HEK293 (cell line): ENCODE results near the gene SF3A1.

ENCODE experiments used
- CTCF ChIA-PET: fragments of 350-600 bp; formaldehyde crosslinking; extraction: SDS; loops from one replicate; lab custom pipeline; 2021; ENCODE audit warnings: antibody characterized with exemption; lab: Yijun Ruan, JAX
- POLR2A ChIA-PET: fragments of 300-600 bp; formaldehyde crosslinking; extraction: SDS; loops from one replicate; lab custom pipeline; 2020; ENCODE audit warnings: antibody characterized with exemption, inconsistent platforms; lab: Yijun Ruan, JAX
- H3K27ac ChIP-seq: fragments of 200-500 bp; sonication (Bioruptor generic); 2 replicates; pipeline ENCODE4 v1.5.1; 2014; ENCODE audit warnings: low read depth, low read length, control low read depth, inconsistent platforms; ENCODE audit errors: extremely low read depth
- H3K36me3 ChIP-seq, 2 experiments: fragments of 200-500 bp in 1 of 2; sonication (Bioruptor generic) in 1 of 2; 1 replicate in 1 of 2; 2 replicates in 1 of 2; pipeline ENCODE4 v1.5.1; 2014 to 2017; ENCODE audit warnings: inconsistent platforms in 2 of 2, low read length in 2 of 2; ENCODE audit not compliant: control insufficient read depth in 2 of 2, insufficient read depth in 1 of 2
- H3K4me1 ChIP-seq: fragments of 200-500 bp; sonication (Bioruptor generic); 2 replicates; pipeline ENCODE4 v1.5.1; 2014; ENCODE audit warnings: mild to moderate bottlenecking, low read length, inconsistent platforms; ENCODE audit not compliant: control insufficient read depth, insufficient read depth
- H3K4me3 ChIP-seq: 2 replicates; pipeline ENCODE4 v1.5.1; 2011; ENCODE audit warnings: low read depth, mild to moderate bottlenecking, control low read depth, low read length, moderate library complexity
- H3K9me3 ChIP-seq: fragments of 200-500 bp; sonication (Bioruptor generic); 2 replicates; pipeline ENCODE4 v1.5.1; 2014; ENCODE audit warnings: low read depth, low read length, inconsistent platforms; ENCODE audit not compliant: control insufficient read depth, insufficient read depth
- GFI1B ChIP-seq: fragments of 450-650 bp; formaldehyde crosslinking; IDR thresholded peaks from 2 replicates; pipeline ENCODE4 v1.5.1; 2016; ENCODE audit warnings: missing biosample characterization, missing genetic modification characterization
- ZBTB20 ChIP-seq: fragments of 450-650 bp; formaldehyde crosslinking; IDR thresholded peaks from 2 replicates; pipeline ENCODE4 v1.5.1; 2016; ENCODE audit warnings: missing biosample characterization, missing genetic modification characterization
- ZFP37 ChIP-seq: fragments of 450-650 bp; formaldehyde crosslinking; IDR thresholded peaks from 2 replicates; pipeline ENCODE4 v1.5.1; 2016; ENCODE audit warnings: missing biosample characterization, missing genetic modification characterization
- ZIC2 ChIP-seq: fragments of 450-650 bp; formaldehyde crosslinking; IDR thresholded peaks from 2 replicates; pipeline ENCODE4 v1.5.1; 2016; ENCODE audit warnings: missing biosample characterization, missing genetic modification characterization
- ZNF114 ChIP-seq: fragments of 450-650 bp; formaldehyde crosslinking; IDR thresholded peaks from 2 replicates; pipeline ENCODE4 v1.5.0; 2017; ENCODE audit warnings: missing biosample characterization, missing genetic modification characterization
- ZNF19 ChIP-seq: fragments of 450-650 bp; formaldehyde crosslinking; IDR thresholded peaks from 2 replicates; pipeline ENCODE4; 2016; ENCODE audit warnings: missing biosample characterization, missing genetic modification characterization, low read depth
- ZNF202 ChIP-seq: fragments of 450-650 bp; formaldehyde crosslinking; IDR thresholded peaks from 2 replicates; pipeline ENCODE4 v1.5.1; 2016; ENCODE audit warnings: missing biosample characterization, missing genetic modification characterization, borderline replicate concordance
- ZNF23 ChIP-seq: fragments of 450-650 bp; formaldehyde crosslinking; IDR thresholded peaks from 2 replicates; pipeline ENCODE4 v1.5.1; 2016; ENCODE audit warnings: missing biosample characterization, missing genetic modification characterization, borderline replicate concordance
- ZNF501 ChIP-seq: fragments of 450-650 bp; formaldehyde crosslinking; IDR thresholded peaks from 2 replicates; pipeline ENCODE4 v1.5.1; 2016; ENCODE audit warnings: missing biosample characterization, missing genetic modification characterization
- ZNF529 ChIP-seq: fragments of 450-650 bp; formaldehyde crosslinking; IDR thresholded peaks from 2 replicates; pipeline ENCODE4 v1.5.1; 2017; ENCODE audit warnings: missing genetic modification characterization, missing biosample characterization; ENCODE audit not compliant: insufficient replicate concordance
- ZNF548 ChIP-seq: fragments of 450-650 bp; formaldehyde crosslinking; IDR thresholded peaks from 2 replicates; pipeline ENCODE4 v1.5.1; 2016; ENCODE audit warnings: missing biosample characterization, missing genetic modification characterization
- ZNF610 ChIP-seq: fragments of 450-650 bp; formaldehyde crosslinking; IDR thresholded peaks from 2 replicates; pipeline ENCODE4 v1.5.1; 2016; ENCODE audit warnings: missing biosample characterization, missing genetic modification characterization, borderline replicate concordance
- ZNF664 ChIP-seq: fragments of 450-650 bp; formaldehyde crosslinking; IDR thresholded peaks from 2 replicates; pipeline ENCODE4 v1.5.1; 2016; ENCODE audit warnings: missing biosample characterization, missing genetic modification characterization
- ZNF707 ChIP-seq: fragments of 450-650 bp; formaldehyde crosslinking; IDR thresholded peaks from 2 replicates; pipeline ENCODE4 v1.5.1; 2016; ENCODE audit warnings: missing biosample characterization, missing genetic modification characterization
- ZNF747 ChIP-seq: fragments of 450-650 bp; formaldehyde crosslinking; IDR thresholded peaks from 2 replicates; pipeline ENCODE4 v1.5.1; 2016; ENCODE audit warnings: missing biosample characterization, missing genetic modification characterization
- ZNF76 ChIP-seq: fragments of 450-650 bp; formaldehyde crosslinking; IDR thresholded peaks from 2 replicates; pipeline ENCODE4; 2016; ENCODE audit warnings: low read depth, missing biosample characterization, missing genetic modification characterization, borderline replicate concordance
- TF ChIP-seq, protein P1 (sequence below): fragments of 450-650 bp; formaldehyde crosslinking; IDR thresholded peaks from 2 replicates; pipeline ENCODE4 v1.5.1; 2016; ENCODE audit warnings: missing biosample characterization, missing genetic modification characterization
- TF ChIP-seq, protein P2 (sequence below): fragments of 450-650 bp; formaldehyde crosslinking; IDR thresholded peaks from 2 replicates; pipeline ENCODE4 v1.5.1; 2017; ENCODE audit warnings: missing biosample characterization, mild to moderate bottlenecking, missing genetic modification characterization, moderate library complexity
- TF ChIP-seq, protein P3 (sequence below): fragments of 450-650 bp; formaldehyde crosslinking; IDR thresholded peaks from 2 replicates; pipeline ENCODE4 v1.5.1; 2016; ENCODE audit warnings: missing biosample characterization, missing genetic modification characterization
- TF ChIP-seq, protein P4 (sequence below): fragments of 450-650 bp; formaldehyde crosslinking; IDR thresholded peaks from 2 replicates; pipeline ENCODE4 v1.5.1; 2016; ENCODE audit warnings: missing biosample characterization, missing genetic modification characterization

The SF3A1 gene

DNA sequence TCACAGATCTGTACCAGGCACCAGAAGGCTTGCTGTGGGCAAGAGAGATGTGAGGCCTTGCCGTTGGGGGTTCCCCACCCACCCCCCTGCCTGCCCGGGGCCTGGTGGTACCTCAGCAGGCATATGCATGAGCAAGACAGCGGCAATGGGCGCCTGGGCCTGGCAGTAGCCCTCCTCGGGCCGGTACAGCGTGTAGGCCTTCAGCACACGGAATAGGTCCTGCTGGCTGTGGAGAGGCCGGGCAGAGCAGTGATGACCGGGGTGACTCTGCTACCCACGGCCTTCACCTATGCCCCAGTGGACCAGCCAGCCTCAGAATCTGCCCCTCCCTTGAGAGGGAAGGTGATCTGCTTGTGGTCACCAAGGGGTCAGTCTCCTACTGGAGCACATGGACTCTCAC, 61.9 kb downstream of the SF3A1 start (continued):
- TF ChIP-seq, protein P1, sequence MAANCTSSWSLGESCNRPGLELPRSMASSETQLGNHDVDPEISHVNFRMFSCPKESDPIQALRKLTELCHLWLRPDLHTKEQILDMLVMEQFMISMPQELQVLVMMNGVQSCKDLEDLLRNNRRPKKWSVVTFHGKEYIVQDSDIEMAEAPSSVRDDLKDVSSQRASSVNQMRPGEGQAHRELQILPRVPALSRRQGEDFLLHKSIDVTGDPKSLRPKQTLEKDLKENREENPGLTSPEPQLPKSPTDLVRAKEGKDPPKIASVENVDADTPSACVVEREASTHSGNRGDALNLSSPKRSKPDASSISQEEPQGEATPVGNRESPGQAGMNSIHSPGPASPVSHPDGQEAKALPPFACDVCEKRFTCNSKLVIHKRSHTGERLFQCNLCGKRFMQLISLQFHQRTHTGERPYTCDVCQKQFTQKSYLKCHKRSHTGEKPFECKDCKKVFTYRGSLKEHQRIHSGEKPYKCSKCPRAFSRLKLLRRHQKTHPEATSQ (tag by site-specific recombination): no peak
- TF ChIP-seq, all 188 proteins: peak for 0

DNA sequence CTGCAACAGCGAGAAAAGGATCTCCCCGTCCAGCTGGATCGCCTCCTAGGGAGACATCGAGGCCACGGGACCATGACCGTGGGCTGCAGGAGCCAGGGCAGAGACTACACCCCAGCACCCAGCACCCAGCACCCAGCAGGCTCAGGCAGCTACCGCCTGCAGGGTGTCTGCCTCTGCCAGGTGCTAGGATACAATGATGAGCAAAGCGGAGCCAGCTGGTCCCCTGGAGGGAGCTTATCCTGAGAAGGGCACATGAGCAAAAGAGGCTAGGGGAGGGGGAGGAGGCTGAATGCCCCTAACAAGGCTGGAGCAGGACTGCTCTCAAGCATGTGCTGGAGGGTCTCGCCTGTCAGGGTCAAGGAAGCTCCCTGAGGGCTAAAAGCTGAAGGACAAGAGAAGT, 62.6 kb downstream of the SF3A1 start:
- ChIA-PET CTCF (interaction anchor here (0.6 to 0.9 kb wide), 3 partner anchors 9 to 186 kb away, joined by 3 to 4 read pairs (median 3); no protein-coding TSS in a partner anchor), POLR2A (no interaction called here)
- TF ChIP-seq, protein P2, sequence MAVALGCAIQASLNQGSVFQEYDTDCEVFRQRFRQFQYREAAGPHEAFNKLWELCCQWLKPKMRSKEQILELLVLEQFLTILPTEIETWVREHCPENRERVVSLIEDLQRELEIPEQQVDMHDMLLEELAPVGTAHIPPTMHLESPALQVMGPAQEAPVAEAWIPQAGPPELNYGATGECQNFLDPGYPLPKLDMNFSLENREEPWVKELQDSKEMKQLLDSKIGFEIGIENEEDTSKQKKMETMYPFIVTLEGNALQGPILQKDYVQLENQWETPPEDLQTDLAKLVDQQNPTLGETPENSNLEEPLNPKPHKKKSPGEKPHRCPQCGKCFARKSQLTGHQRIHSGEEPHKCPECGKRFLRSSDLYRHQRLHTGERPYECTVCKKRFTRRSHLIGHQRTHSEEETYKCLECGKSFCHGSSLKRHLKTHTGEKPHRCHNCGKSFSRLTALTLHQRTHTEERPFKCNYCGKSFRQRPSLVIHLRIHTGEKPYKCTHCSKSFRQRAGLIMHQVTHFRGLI (tag by site-specific recombination): no peak
- peak; percentile 20 for TF ChIP-seq ZIC2
- Histone ChIP-seq H3K9me3 (no peaks in the 10 kb centered on the region), H3K36me3 (peaks cover 3 to 68% of the 10 kb centered on the region in 2 experiments; a peak in 2 of 3 replicates), H3K4me3 (no peak overlapping the region), H3K27ac (no peak overlapping the region), H3K4me1 (no peaks in the 10 kb centered on the region)

DNA sequence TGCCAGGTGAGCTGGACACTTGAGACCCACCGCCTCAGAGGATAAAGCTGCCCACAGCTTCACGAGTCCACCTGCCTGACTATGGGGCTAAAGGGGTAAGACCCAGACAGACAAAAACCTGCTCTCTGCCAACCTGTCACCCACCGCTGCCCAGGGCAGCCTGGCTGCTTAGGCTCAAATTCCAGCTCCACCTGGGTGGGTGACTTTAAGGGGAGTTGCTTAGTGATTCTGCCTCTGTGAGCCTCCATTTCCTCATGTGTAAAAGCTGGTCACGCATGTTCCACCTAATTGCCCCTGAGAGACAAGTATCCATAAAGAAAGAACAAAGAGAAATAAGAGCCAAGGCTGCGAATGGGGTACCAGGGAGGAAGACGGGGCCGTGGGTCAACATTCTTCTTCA, 63.7 kb downstream of the SF3A1 start:
- CTCF ChIA-PET: interaction anchor here (0.6 to 0.9 kb wide), 2 partner anchors 10 to 185 kb away, joined by 3 read pairs; no protein-coding TSS in a partner anchor
- H3K4me3 ChIP-seq: no peak overlapping the region
- TF ChIP-seq GFI1B: no peak
- no peak for TF ChIP-seq ZNF23 (tag by site-specific recombination)
- no peak for TF ChIP-seq ZNF610 (tag by site-specific recombination)
- no peak for TF ChIP-seq ZNF114 (tag by site-specific recombination)
- TF ChIP-seq, protein P3, sequence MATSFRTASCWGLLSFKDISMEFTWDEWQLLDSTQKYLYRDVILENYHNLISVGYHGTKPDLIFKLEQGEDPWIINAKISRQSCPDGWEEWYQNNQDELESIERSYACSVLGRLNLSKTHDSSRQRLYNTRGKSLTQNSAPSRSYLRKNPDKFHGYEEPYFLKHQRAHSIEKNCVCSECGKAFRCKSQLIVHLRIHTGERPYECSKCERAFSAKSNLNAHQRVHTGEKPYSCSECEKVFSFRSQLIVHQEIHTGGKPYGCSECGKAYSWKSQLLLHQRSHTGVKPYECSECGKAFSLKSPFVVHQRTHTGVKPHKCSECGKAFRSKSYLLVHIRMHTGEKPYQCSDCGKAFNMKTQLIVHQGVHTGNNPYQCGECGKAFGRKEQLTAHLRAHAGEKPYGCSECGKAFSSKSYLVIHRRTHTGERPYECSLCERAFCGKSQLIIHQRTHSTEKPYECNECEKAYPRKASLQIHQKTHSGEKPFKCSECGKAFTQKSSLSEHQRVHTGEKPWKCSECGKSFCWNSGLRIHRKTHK (tag by site-specific recombination): no peak
- TF ChIP-seq ZNF202 (tag by site-specific recombination): no peak
- no peak for TF ChIP-seq ZBTB20 (tag by site-specific recombination)
- TF ChIP-seq ZNF19: no peak
- TF ChIP-seq ZNF664 (tag by site-specific recombination): no peak
- no peak for TF ChIP-seq ZNF76 (tag by site-specific recombination)
- TF ChIP-seq ZNF548 (tag by site-specific recombination): no peak
- TF ChIP-seq ZNF501 (tag by site-specific recombination): no peak
- TF ChIP-seq ZNF529 (tag by site-specific recombination): no peak
- TF ChIP-seq ZFP37 (tag by site-specific recombination): no peak
- TF ChIP-seq ZNF707 (tag by site-specific recombination): no peak
- TF ChIP-seq, protein P4, sequence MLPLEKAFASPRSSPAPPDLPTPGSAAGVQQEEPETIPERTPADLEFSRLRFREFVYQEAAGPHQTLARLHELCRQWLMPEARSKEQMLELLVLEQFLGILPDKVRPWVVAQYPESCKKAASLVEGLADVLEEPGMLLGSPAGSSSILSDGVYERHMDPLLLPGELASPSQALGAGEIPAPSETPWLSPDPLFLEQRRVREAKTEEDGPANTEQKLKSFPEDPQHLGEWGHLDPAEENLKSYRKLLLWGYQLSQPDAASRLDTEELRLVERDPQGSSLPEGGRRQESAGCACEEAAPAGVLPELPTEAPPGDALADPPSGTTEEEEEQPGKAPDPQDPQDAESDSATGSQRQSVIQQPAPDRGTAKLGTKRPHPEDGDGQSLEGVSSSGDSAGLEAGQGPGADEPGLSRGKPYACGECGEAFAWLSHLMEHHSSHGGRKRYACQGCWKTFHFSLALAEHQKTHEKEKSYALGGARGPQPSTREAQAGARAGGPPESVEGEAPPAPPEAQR: no peak
- no peak for TF ChIP-seq ZNF747 (tag by site-specific recombination)
- H3K36me3 ChIP-seq: peaks cover 3 to 59% of the 10 kb centered on the region in 2 experiments; a peak in 2 of 3 replicates
- no peaks in the 10 kb centered on the region for H3K9me3 ChIP-seq
- H3K4me1 ChIP-seq: no peaks in the 10 kb centered on the region; the same call in 1 of the 2 replicates
- POLR2A ChIA-PET: interaction anchor here (1.0 to 4.2 kb wide), 2 partner anchors 34 to 64 kb away, joined by 3 to 25 read pairs; partner anchors contain the start of genes CCDC157, SF3A1 and TBC1D10A
- H3K27ac ChIP-seq: no peak overlapping the region
